Chondrocyte (in vitro differentiated cells): ENCODE results near the gene MYO1G. TPM values are rescaled to one million over a fixed set of nuclear protein-coding genes. Genes with fewer than 3 reads are reported as not detected.

Experiments
- DNase-seq: peaks from one replicate; pipeline ENCODE4 v3.0.0; 2021; ENCODE audit warnings: mixed read lengths, low spot score
- H3K27ac Mint-ChIP-seq: one replicate; pipeline ENCODE4 v1.8.0; 2021; ENCODE audit warnings: mild to moderate bottlenecking, moderate library complexity, mixed read lengths; ENCODE audit not compliant: unreplicated experiment
- H3K27me3 Mint-ChIP-seq: 2 replicates; pipeline ENCODE4 v1.8.0; 2021; ENCODE audit warnings: low read depth, mixed read lengths
- H3K36me3 Mint-ChIP-seq: 2 replicates; pipeline ENCODE4 v1.8.0; 2021; ENCODE audit warnings: low read depth, mixed read lengths
- H3K4me1 Mint-ChIP-seq: 2 replicates; pipeline ENCODE4 v1.8.0; 2021; ENCODE audit warnings: low read depth, mild to moderate bottlenecking, mixed read lengths
- H3K4me3 Mint-ChIP-seq: one replicate; pipeline ENCODE4 v1.8.0; 2021; ENCODE audit warnings: mild to moderate bottlenecking, moderate library complexity, mixed read lengths; ENCODE audit not compliant: unreplicated experiment
- H3K9me3 Mint-ChIP-seq: 2 replicates; pipeline ENCODE4 v1.8.0; 2021; ENCODE audit warnings: low read depth, mixed read lengths
- total RNA-seq: library from RNA; stranded (reverse); gene quantifications from 3 replicates; pipeline ENCODE4 v1.2.1, GENCODE V29; 2021
- TF ChIP-seq, protein P1 (sequence below): fragments of 200-600 bp; sonication (generic); IDR thresholded peaks from 2 replicates; pipeline ENCODE4 v1.5.0; 2021; ENCODE audit warnings: antibody characterized with exemption, mild to moderate bottlenecking, moderate library complexity

The MYO1G gene
- total RNA-seq, 1 donor from 2014 or later, result 0.05 TPM

DNA sequence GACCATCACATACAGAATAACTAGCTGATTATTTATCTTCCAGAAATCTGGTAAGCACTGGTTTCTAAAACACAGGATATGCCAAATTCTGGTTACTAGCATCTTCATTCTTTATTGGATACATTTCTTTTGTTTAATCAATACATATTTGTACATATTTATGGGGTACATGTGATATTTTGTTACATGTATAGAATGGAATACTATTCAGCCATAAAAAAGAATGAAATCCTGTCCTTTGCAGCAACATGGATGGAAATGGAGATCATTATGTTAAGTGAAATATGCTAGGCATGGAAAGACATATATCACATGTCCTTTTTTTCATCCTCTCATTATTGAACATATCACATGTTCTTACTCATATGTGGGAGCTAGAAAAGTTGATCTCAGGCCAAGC lies 60.8 kb downstream of the MYO1G start:
- no peak overlapping the region for H3K4me3 Mint-ChIP-seq
- peaks cover 6% of the 10 kb centered on the region for H3K36me3 Mint-ChIP-seq
- no peaks in the 10 kb centered on the region for H3K4me1 Mint-ChIP-seq
- no peaks in the 10 kb centered on the region for H3K27me3 Mint-ChIP-seq
- TF ChIP-seq, protein P1, sequence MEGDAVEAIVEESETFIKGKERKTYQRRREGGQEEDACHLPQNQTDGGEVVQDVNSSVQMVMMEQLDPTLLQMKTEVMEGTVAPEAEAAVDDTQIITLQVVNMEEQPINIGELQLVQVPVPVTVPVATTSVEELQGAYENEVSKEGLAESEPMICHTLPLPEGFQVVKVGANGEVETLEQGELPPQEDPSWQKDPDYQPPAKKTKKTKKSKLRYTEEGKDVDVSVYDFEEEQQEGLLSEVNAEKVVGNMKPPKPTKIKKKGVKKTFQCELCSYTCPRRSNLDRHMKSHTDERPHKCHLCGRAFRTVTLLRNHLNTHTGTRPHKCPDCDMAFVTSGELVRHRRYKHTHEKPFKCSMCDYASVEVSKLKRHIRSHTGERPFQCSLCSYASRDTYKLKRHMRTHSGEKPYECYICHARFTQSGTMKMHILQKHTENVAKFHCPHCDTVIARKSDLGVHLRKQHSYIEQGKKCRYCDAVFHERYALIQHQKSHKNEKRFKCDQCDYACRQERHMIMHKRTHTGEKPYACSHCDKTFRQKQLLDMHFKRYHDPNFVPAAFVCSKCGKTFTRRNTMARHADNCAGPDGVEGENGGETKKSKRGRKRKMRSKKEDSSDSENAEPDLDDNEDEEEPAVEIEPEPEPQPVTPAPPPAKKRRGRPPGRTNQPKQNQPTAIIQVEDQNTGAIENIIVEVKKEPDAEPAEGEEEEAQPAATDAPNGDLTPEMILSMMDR, result no peak
- no peaks in the 10 kb centered on the region for H3K9me3 Mint-ChIP-seq
- DNase-seq, result no peak
- H3K27ac Mint-ChIP-seq, result no peak overlapping the region

DNA sequence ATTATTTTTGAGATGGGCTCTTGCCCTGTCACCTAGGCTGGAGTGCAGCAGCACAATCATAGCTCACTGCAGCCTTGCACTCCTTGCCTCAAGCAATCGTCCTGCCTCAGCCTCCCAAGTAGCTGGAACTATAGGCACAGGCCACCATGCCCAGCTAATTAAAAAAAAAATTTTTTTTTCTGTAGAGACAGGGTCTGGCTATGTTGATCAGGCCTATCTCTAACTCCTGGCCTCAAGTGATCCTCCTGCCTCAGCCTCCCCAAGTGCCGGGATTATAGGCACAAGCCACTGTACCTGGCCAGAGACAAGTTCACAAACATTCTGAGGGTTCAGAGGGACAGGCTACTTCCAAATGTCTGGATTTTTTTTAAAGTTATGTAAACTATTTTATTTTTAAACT lies 61.4 kb downstream of the MYO1G start:
- Mint-ChIP-seq H3K27me3 (no peaks in the 10 kb centered on the region), H3K27ac (no peak overlapping the region), H3K4me1 (no peaks in the 10 kb centered on the region), H3K36me3 (peaks cover 6% of the 10 kb centered on the region), H3K9me3 (no peaks in the 10 kb centered on the region), H3K4me3 (no peak overlapping the region)
- TF ChIP-seq, protein P1, result no peak
- no peak for DNase-seq

DNA sequence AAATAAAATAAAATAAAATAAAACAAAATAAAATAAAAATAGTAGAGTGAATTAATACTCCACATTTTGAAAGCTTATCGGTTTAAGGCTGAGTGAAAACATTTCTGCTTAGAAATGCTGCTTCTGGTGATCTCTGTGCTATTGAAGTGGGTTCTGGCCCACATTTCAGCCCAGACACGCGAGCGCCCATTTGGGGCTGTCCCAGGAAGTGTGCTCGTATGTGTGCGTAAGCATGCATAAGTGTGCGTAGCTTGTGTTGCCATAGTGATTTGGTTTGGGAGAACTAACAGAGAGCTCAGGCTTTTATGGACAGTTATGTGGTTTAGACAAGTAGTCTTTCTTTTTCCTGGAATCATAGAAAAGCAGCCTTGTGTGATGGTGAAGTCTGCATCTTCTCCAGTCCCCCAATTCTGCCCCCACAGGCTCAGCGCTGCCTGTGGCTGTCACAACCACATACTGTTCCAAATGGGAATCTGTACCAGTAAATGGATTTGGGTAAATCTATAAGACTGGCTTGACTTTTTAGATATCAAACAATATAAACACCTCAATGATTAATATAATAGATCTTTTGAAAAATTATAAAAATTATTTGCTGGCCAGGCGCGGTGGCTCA lies 63.7 kb downstream of the MYO1G start:
- Mint-ChIP-seq H3K4me3 (no peak overlapping the region), H3K36me3 (peaks cover 4% of the 10 kb centered on the region), H3K4me1 (no peaks in the 10 kb centered on the region), H3K9me3 (no peaks in the 10 kb centered on the region), H3K27ac (no peak overlapping the region), H3K27me3 (no peaks in the 10 kb centered on the region)
- TF ChIP-seq, protein P1, result no peak
- no peak for DNase-seq

DNA sequence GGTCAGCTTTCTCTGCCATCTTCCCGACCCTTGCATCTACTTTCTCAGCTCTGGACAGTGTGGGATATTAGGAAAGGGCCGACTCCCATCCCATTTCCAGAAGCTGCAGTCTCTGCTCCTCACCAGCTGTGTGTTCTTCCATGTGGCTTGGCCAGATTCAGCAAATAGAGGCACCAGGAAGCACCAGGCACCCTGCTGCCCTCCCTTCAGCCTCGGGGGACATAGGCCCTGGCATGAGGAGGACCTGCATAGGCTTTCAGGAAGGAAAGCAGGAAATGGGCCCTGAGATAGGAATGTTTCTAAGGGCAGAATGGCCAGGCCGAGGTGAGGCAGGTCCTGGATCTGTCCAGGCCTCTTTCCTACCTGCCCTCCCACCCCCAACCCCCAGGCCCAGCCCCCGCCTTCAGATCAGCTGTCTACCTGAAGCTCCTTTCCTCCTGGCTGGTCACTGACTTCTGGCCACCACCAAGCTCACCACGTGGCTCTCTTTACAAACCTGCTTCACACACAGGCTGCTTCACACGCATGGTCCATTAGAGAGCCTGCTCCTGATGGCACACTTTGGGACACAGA lies 66.0 kb downstream of the MYO1G start:
- Mint-ChIP-seq H3K9me3 (no peaks in the 10 kb centered on the region), H3K36me3 (peaks cover 4% of the 10 kb centered on the region), H3K4me3 (no peak overlapping the region), H3K27me3 (no peaks in the 10 kb centered on the region), H3K27ac (no peak overlapping the region), H3K4me1 (no peaks in the 10 kb centered on the region)
- no peak for DNase-seq
- TF ChIP-seq, protein P1, result no peak

Other genes with a start within 250 kb of the MYO1G start
- gene ZMIZ2, start 230.2 kb downstream of the MYO1G start, total RNA-seq, result 68.5 to 73.5 TPM (median 72.6 TPM) in 3 replicates
- 1,108 to 1,479 TPM (median 1,462 TPM) in 3 replicates for gene PPIA, start 182.3 kb downstream of the MYO1G start, total RNA-seq
- 119 to 139 TPM (median 126 TPM) in 3 replicates for gene H2AZ2, start 130.9 kb downstream of the MYO1G start, total RNA-seq
- gene PURB, start 93.5 kb downstream of the MYO1G start, total RNA-seq, result 21.9 to 22.2 TPM (median 22.2 TPM) in 3 replicates
- 43.7 to 53.7 TPM (median 47.8 TPM) in 3 replicates for gene CCM2, start 21.2 kb upstream of the MYO1G start, total RNA-seq
- 12.4 to 21.9 TPM (median 19.0 TPM) in 3 replicates for gene NACAD, start 110.0 kb upstream of the MYO1G start, total RNA-seq
- 39.5 to 45.7 TPM (median 43.7 TPM) in 3 replicates for gene TBRG4, start 132.7 kb upstream of the MYO1G start, total RNA-seq
- not detected in 3 replicates for gene RAMP3, start 178.8 kb upstream of the MYO1G start, total RNA-seq